ENCODE measurements around the gene CELSR1. TPM values are rescaled to one million over a fixed set of nuclear protein-coding genes. Genes with fewer than 3 reads are reported as not detected.

The CELSR1 gene
- total RNA-seq, 1 donor from 2014 or later = 0.27 TPM

GRCh38 chr22:46433318-46433717 lies 104.1 kb downstream of the CELSR1 start:
- no peak for TF ChIP-seq CTCF (IDR thresholded peaks at IDR 0.05; ENCODE audit: partially characterized antibody, unreplicated experiment)
- DNase-seq = no peak
- Mint-ChIP-seq H3K27me3 (ENCODE audit: unreplicated experiment) (peaks cover 2% of the 10 kb centered on the region), H3K4me3 (ENCODE audit: unreplicated experiment) (no peak overlapping the region), H3K4me1 (ENCODE audit: low read depth, unreplicated experiment) (no peaks in the 10 kb centered on the region), H3K36me3 (ENCODE audit: unreplicated experiment) (no peaks in the 10 kb centered on the region), H3K9me3 (ENCODE audit: unreplicated experiment) (peaks cover 2% of the 10 kb centered on the region), H3K27ac (ENCODE audit: unreplicated experiment) (no peak overlapping the region)

DNA sequence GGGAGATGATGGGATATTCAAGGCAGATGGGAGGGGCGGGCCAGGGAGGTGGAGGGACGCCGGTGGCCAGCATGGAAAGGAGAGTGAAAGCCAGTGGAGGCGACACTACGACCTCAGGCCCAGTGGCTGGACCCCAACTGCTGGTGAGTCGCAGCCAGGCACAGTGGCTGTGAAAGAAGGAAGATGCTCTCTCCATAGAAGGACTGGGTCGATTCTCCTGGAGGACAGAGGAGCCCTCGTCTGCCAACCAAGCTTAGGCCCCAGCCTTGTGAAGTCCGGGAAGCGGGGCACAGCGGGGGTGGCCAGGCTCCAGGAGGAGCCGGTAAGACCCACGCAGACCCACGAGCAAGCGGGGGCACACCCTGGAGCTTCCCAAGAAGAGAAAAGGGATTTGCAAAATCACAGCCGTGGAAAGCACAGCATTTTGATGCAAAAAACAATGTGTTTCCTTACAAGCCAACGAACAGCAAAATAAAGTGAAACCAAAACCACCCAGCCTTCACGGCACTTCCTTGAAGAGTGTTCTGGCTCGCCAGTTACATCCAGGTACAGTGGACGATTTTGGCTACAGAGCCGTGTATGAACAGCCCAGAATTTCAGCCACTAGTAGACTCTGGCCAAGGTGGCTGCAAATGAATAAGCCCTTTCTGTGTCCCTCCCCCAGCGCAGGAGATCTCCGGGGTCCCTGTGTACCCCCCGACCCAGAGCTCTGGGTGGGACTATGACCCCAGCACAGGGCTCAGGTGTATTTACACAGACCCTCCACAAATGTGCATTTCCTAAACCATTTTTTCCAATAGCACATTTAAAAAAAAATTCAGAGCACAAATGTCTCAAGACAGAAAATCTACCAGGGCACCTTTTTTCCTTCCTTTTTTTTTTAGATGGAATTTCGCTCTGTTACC lies 105.0 kb downstream of the CELSR1 start:
- H3K36me3 Mint-ChIP-seq (ENCODE audit: unreplicated experiment) = no peaks in the 10 kb centered on the region
- no peak for TF ChIP-seq CTCF (IDR thresholded peaks at IDR 0.05; ENCODE audit: partially characterized antibody, unreplicated experiment)
- H3K9me3 Mint-ChIP-seq (ENCODE audit: unreplicated experiment) = peaks cover 2% of the 10 kb centered on the region
- no peak for DNase-seq
- no peak overlapping the region for H3K27ac Mint-ChIP-seq (ENCODE audit: unreplicated experiment)
- H3K4me3 Mint-ChIP-seq (ENCODE audit: unreplicated experiment) = no peak overlapping the region
- peaks cover 2% of the 10 kb centered on the region for H3K27me3 Mint-ChIP-seq (ENCODE audit: unreplicated experiment)
- no peaks in the 10 kb centered on the region for H3K4me1 Mint-ChIP-seq (ENCODE audit: low read depth, unreplicated experiment)

DNA sequence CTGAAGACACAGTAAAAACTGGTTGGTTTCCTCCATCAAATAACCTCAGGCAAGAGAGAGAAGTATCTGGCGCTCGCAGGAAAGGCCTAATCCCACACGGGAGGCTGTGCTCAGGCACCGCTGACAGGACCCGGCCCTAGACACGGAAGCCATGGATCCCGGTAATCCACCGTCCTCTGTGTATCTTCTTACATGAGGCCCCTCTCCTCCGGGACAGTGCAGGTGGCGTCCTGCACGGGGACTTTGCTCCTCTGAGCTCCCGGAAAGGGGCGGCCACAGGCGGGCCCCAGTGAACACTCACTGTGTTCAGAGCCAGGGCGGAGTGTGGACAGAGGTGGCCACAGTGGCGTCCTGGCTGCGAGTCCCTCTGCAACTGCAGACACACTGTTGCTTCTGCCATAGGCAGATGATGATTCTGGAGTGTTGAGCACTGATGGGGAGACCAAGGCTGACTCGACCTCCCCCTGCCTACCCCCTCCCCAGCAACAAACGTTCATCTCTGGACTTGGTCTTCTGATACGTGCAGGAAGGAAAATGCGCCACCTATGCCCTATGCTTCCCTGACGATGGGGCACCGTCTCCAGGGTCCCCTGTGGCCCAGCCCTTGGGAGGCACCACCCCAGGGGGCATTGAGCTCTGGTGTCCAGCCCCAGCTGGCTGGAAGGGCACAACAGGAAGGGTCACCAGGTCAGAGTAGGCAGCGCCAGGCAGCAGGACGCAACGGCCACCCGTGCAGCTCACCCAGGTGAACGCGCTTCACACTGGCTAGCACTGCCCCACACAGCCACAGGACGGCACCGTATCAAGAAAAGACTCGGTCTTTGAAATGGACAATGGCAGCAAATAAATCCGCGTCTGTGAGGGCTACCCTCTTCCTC lies 106.2 kb downstream of the CELSR1 start:
- H3K4me1 Mint-ChIP-seq (ENCODE audit: low read depth, unreplicated experiment) = no peaks in the 10 kb centered on the region
- H3K27me3 Mint-ChIP-seq (ENCODE audit: unreplicated experiment) = peaks cover 2% of the 10 kb centered on the region
- DNase-seq = no peak
- H3K9me3 Mint-ChIP-seq (ENCODE audit: unreplicated experiment) = peaks cover 2% of the 10 kb centered on the region
- TF ChIP-seq CTCF (IDR thresholded peaks at IDR 0.05; ENCODE audit: partially characterized antibody, unreplicated experiment) = no peak
- peaks cover 1% of the 10 kb centered on the region for H3K36me3 Mint-ChIP-seq (ENCODE audit: unreplicated experiment)
- H3K4me3 Mint-ChIP-seq (ENCODE audit: unreplicated experiment) = no peak overlapping the region
- H3K27ac Mint-ChIP-seq (ENCODE audit: unreplicated experiment) = no peak overlapping the region

- Mint-ChIP-seq H3K27ac (ENCODE audit: unreplicated experiment) (no peak overlapping the region), H3K4me3 (ENCODE audit: unreplicated experiment) (no peak overlapping the region), H3K4me1 (ENCODE audit: low read depth, unreplicated experiment) (no peaks in the 10 kb centered on the region), H3K36me3 (ENCODE audit: unreplicated experiment) (peaks cover 9% of the 10 kb centered on the region), H3K9me3 (ENCODE audit: unreplicated experiment) (peaks cover 2% of the 10 kb centered on the region), H3K27me3 (ENCODE audit: unreplicated experiment) (peaks cover 2% of the 10 kb centered on the region)
- TF ChIP-seq CTCF (IDR thresholded peaks at IDR 0.05; ENCODE audit: partially characterized antibody, unreplicated experiment) = no peak
- DNase-seq = no peak
Measured at GRCh38 chr22:46429325-46429853, 108.0 kb downstream of the CELSR1 start.

Data from glutamatergic neuron (in vitro differentiated cells).